ENCODE measurements around the gene RIOK3.
A peak's percentile ranks its signal among the peaks of the same experiment; 100 is the strongest.
"Not testable (repeated sequence)": the region's sequence is repeated elsewhere in the genome, so short reads cannot be mapped to it uniquely, and the experiment has no call there.

RIOK3 gene

DNA sequence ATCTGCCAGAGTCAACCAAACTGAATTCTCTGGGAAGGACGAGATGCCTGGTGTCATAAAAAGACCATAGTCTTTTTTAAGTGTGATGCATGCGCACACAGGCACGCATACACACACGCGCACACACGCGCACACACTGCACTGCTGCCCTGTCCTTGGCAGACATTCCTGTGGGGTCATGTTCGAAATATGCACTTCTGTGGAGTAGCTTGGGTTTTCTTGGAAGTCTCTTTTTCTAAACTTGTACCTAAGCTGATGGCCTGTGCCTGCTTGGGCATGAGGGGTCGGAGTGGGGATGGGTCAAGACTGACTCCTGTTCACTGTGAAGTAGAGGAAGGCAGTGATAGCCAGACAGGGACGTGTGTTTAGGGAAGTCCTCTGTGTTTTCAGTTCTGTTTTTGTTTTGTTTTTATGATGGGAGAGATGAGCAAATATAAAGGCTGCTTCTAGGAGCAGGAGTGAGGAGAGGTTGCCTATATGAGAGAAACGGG, 46.2 kb downstream of the RIOK3 start:
- no peak for DNase-seq

DNA sequence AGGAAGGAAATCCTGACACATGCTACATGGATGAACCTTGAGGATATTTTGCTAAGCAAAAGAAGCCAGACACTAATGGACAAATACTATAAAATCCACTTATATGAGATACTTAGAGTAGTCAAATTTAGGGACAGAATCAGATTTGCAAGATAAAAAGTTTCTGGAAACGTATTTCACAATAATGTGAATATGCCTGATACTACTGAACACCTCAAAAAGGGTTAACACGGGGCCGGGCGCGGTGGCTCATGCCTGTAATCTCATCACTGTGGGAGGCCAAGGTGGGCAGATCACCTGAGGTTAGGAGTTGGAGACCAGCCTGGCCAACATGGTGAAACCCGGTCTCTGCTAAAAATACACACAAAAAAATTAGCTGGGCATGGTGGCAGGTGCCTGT, 48.5 kb downstream of the RIOK3 start:
- DNase-seq, result no peak

DNA sequence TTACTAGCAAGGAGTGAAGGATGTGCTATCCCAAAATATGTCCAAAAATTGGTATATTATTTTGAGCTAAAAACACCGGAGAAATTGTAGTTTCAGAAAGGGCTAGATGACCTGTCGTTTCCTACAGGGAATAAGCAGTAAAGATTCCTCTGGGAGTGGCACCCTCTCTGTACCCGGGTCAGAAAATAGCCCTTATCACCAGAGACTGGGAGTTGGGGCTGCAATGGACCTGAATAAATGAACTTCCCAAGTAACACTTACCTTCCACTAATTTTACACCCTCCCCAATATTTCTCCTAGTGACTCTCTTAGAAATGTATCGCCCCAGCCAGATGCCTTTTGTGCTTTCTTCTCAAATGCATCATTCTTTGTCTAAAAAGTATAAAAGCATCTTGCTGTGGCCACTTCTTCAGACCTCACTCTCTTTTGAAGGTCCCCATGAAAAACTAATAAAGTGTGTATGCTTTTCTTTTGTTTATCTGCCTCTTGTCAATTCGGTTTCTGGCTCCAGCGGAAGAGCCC, 49.5 kb downstream of the RIOK3 start:
- no peak for DNase-seq

DNA sequence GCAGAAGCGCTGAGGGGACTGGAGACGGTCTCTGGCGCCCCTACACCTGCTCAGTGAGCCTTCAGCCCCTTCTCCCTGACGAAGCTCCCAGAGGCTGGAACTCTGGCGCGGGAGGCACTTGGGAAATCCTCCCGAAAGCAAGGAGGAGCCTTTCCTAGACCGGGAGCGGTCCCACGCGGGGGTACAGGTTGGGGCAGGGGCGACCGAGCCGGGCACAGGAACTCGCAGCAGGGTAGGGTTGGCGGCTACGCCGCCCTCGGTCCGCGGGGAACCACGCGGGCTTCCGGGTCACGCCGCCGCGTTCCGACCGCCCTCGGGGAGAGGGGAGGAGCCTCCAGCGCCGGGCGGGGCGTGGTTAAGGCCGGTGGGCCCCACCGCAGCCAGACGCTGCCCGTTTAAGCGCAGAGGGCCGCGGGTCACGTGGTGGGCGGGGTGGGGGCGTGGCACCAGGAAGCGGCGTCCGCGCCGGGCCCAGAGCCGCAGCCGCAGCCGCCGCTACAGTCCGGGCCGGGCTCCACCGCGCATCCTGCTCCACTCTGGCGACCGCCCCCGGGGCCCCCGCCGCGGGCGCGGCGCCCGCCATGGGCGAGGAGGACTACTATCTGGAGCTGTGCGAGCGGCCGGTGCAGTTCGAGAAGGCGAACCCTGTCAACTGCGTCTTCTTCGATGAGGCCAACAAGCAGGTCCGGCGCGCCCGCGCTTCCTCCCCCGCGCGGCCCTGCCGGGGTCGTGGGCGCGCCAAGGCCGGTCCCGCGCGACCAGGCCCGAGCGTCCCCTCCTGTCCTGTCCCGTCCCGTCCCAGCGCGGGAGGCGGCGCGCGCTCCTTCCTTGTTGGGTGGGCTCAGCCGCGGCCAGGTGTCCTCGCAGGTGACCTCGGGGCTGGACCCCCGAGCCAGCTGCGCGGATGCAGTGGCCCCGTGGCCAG, 50.2 kb downstream of the RIOK3 start, which contains the start of gene RMC1:
TSS of gene RMC1 (plus strand) at position 474 of the 925 bp plus-strand sequence. CDS start at position 582, 108 bp downstream.
- DNase-seq, result peak; percentile 97

DNA sequence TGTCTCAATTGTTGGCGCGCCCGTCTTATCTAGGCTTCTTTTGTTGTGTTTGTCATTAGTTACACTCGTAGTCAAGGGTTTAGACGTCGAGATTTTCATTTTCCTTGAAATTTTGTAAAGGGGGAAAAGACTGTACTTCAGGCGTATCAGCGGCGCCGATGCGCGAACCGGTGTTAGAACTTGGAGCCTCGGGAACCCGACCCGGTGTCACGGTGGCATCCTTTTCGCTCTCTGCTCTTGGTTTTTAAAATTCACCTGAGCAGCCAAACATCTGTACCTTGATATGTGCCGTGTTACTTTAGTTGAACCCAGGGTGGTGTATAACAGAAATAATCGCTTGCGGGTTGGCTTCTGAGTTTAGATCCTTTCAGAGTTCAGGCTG, 50.9 kb downstream of the RIOK3 start:
- no peak for DNase-seq

DNA sequence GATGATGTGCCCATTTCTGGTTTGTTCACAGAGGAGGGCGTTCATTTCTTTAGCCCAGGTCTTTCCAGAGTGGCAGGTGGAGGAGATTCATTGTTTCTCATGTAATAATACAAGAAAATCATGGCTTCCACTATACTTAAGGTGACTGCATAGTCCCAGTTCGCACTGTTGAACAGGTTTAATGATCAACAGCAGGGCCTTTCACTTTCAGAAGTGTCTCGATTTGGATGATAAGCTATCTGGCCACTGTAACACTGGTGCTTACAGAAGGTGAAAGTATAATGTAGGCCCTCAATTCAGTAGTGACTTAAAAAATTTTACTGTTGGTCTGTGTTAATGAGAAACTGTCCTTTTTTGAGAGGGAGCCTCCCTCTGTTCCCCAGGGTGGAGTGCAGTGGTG, 51.6 kb downstream of the RIOK3 start:
- no peak for DNase-seq

DNA sequence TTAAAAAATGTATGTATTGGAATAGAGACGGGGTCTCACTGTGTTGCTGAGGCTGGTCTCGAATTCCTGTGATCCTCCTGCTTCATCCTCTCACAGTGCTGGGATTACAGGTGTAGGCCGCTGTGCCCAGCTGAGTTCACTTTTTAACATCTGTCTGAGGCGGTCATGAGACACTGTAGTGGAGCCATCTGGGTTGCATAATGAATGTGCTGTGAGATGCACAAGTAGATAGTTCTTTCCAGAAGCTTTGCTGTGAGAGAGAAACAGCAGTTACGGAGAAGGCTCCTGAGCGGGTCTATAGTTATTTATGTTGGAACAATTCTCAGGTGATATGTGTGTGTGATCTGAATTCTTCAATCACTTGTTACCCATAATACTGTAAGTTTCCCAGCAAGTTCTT, 53.3 kb downstream of the RIOK3 start:
- DNase-seq, result no peak

DNA sequence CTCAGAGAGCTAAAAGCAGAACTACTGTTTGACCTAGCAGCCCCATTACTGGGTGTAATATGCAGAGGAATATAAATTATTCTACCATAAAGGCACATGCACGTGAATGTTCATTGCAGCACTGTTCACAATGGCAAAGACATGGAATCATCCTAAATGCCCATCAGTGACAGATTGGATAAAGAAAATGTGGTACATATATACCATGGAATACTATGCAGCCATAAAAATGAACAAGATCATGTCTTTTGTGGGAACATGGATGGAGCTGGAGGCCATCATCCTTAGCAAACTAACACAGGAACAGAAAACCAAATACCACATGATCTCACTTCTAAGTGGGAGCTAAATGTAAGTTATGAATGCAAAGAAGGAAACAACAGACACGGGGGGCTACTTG, 57.8 kb downstream of the RIOK3 start:
- DNase-seq, result not testable (repeated sequence)

DNA sequence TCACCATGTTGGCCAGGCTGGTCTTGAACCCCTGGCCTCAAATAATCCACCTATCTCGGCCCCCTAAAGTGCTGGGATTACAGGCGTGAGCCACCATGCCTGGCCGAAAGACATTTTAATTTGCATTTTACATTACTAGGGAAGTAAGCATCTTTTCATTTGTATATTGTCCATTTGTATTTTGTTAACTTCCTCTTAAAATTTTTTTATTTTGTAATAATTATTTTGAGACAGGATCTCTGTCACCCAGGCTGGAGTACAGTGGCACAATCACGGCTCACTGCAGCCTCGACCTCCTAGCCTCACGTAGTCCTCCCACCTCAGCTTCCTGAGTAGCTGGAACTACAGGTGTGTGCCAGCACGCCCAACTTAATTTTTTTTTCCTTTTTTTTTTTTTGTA, 59.1 kb downstream of the RIOK3 start:
- DNase-seq, result not testable (repeated sequence)

DNA sequence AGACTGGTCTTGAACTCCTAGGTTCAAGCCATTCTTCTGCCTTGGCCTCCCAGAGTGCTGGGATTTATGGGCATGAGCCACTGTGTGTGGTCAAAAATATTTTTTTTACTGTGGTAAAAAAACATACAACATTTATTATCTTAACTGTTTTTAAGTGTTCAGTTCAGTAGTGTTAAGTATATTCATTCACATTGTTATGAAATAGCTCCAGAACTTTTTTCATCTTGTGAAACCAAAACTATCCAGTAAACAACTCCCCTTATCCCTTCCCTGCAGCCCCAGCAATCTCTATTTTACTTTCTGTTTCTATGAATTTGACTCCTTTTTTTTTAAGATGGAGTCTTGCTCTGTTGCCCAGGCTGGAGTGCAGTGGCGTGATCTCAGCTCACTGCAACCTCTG, 59.6 kb downstream of the RIOK3 start:
- no peak for DNase-seq

DNA sequence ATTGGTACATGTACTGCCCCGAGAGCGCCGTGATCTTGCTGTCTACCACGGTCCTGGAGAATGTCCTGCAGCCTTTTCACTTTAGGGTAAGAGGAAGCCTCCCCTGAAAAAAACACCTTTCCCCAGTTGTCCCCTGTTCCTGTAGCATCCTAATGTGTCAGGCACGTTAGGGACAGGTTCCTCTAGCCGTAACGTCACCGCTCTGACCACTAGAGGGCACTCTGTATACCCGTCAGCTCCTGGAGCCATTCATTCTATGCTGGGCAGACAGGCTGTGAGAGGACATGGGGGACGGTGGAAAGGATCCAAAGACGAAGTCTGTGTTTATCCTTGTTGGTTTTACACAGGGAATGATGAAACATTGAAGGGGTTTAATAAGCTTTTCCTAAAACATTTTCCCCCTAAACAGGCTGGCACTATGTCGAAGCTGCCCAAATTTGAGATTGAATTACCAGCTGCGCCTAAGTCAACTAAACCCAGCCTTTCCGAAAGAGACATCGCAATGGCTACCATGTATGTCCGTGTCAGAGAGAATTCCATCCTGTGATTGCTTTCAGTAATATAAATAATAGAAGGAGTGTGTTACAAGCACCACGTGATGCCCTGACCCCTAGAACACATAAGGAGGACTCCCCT, 62.9 kb downstream of the RIOK3 start:
- DNase-seq, result peak; percentile 75

DNA sequence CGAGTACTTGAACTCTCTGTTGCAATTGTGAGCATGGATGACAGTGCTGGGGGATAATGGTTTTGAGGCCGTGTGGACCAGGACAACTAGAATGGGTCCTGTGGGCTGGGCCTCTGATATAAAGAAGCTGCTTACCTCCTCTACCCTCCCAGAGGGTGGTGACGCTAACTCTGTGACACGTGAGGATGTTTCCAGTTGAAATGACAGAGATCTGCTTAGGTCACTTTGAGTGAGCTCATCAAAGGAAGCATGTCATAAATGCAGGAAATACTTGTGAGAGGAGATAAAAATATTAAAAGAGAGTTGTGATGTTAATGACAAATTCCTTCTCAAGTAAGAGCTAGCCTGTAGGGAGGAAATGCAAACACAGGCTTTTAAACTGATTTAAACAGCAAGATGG, 66.6 kb downstream of the RIOK3 start:
- no peak for DNase-seq

DNA sequence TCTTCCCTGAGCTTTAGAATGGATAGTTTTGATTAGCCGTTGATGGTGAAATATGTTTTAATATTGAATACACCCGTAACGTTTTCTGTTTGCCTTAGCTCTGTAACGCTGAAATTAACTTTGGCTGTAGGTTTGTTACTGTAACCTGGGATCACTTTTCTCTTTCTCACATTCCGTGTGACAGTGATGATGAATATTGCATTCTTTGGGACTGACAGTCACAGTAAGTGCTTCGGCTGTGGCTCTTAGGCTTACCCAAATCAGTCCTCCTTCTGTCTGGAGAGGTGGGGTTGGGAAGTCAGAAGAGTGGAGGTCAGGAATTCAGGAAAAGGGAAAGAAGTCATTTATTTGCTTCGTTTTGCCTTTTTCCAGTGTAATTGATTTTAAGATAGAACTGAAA, 68.2 kb downstream of the RIOK3 start:
- DNase-seq, result no peak

DNA sequence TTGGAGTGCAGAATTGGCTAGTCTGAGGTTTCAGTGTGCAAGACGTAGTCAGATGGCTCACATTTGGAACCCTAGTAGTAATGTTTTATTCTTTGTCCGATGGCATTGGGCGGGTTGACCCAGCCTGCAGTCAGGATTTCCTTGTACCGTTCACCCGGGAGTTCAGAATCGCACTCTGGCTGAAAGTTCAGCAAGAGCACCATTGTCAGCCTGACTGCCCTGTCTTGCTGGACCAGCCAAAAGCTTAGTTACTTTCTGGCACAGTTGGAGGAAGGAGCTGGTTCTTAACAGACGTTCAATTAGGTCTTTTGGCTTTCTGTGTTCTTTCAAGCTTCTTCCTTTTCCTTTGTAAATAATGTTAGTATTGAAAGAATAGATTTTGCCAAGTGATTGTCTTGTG, 68.8 kb downstream of the RIOK3 start:
- no peak for DNase-seq

DNA sequence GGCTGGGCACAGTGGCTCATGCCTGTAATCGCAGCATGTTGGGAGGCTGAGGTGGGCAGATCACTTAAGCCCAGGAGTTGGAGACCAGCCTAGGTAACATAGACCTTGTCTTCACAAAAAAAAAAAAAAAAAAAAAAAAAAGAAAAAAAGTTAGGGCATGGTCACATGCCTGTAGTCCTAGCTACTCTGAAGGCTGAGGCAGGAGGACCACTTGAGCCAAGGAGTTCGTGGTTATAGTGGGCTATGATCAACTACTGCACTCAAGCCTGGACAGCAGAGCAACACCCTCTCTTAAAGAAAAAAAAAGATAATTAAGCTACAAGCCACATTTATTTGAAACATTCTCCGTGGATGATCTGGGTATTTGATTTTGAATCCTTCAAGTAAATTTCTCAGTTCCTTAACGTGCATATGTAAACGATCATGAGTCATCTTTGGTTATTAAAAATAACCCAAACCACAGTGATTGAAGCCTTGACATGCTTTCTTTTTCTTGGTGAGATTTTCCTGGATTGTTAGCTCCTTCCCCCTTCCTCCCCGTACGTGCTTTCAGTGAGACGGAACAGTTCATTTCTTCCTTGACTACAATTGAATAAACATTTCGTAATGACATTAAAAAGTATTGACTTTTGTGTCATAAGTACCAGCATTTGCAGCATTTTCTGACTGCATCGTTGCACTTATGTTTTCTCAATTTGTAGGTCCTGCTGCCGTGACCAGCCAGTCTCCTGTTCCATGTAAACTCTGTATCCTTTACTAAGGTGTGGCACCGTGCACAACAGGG, 70.5 kb downstream of the RIOK3 start:
- no peak for DNase-seq

DNA sequence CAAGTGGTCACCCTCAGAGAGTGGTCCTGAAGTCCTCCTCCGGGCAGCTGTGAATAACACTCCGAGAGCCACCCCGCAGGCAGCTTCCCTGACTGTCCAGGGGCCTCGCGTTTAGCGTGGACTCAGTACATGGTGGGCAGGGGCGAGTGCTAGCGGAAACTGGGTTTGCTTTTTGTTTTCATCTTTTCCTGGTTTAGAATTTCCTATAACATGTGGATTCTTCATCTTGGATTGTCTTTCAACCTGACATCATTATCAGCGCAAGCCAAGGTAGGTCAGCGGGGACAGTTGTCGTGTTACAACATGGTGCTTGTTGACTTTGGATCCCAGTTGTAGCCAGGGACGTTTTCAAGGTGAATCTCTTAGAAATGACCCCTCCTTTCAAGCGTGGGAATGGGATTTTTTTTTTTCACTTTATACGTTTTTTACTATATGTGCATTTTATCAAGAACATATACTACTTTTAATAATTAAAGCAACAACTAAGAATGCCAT, 71.2 kb downstream of the RIOK3 start:
- no peak for DNase-seq

DNA sequence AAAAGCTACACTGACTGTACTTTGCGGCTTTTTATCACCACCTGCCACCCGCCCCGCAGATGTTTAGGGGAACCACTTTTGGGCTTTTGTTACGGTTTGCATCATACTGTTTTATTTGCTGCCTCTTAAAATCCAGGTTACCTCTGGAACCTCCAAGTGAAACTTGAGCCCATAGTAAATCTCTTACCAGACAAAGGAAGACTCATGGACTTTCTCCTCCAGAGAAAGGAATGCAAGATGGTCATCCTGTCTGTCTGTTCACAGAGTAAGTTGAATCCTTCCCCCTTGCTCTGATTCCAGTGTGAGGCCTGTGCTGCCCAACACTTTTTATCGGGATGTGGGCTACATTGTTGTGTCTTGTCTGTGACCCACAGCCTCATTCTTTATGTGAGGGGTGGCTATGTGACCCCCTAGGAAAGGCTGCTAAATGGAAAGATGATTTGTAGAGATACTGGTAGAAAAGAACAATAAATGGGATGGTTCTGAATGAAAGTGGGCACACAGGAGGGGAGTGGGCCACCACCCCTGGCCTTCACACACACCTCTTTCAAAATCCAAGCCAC, 73.5 kb downstream of the RIOK3 start:
- DNase-seq, result no peak

DNA sequence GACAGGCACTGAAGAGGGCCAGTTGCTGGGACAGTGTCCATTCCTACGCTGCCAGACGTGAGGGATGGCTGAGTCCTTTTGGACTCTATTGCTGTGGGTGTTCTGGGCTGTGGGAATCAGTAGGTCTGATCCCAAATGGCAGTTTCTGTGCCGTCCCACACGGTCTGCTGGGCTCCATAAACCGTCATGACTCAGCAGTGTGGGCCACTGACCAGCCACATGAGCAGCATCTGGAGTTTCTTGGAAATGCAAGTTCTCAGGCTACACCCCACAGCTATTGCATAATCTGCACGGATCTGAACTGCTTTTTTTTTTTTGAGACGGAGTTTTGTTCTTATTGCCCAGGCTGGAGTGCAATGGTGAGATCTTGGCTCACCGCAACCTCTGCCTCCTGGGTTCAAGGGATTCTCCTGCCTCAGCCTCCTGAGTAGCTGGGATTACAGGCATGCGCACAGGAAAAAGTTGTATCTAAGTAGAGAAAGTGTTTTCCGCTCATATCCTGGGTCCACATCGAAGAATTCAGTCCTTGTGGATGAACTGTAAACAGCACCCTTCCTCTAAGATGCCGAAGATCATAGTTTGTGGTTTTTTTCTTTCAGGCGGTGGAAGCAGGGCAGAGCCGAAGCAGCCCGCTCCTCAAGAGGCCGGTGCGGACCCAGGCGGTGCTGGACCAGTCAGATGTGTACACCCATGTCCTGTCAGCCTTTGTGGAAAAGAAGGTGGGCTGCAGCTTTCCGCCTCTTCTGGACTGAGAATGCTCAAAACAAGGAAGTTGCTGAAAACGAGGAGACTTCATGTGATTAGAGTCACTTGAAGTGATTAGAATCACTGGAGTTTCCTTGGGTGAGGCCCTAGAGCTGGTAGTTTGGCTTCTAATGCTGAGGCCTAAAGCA, 75.7 kb downstream of the RIOK3 start:
- DNase-seq, result no peak

DNA sequence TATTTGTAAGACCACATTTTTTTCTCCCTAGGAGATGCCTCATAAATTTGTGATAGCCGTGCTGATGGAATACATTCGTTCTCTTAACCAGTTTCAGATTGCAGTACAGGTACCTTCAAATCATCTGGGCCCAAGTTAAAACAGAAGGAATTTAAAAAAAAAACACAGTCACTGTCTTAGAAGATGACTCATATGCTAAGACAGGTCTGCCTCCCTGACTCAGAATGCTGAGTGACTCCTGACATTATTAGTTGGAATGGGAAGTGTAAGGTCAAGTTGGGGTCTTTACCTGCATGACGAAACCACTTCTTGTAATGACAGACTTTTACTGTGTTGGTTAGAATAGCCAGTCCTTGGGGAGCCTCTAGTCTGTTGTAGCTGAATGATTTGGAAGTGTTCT, 76.5 kb downstream of the RIOK3 start:
- no peak for DNase-seq

DNA sequence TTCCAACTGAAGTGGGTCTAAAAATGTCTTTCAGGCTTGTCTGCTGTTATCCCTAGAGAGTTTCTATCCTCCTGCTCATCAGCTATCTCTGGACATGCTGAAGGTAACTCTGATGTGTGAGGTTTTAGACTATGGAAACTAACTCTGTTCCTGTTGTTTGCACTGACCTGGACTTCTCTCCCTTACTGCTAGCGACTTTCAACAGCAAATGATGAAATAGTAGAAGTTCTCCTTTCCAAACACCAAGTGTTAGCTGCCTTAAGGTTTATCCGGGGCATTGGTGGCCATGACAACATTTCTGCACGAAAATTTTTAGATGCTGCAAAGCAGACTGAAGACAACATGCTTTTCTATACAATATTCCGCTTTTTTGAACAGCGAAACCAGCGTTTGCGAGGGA, 77.1 kb downstream of the RIOK3 start:
- no peak for DNase-seq

DNA sequence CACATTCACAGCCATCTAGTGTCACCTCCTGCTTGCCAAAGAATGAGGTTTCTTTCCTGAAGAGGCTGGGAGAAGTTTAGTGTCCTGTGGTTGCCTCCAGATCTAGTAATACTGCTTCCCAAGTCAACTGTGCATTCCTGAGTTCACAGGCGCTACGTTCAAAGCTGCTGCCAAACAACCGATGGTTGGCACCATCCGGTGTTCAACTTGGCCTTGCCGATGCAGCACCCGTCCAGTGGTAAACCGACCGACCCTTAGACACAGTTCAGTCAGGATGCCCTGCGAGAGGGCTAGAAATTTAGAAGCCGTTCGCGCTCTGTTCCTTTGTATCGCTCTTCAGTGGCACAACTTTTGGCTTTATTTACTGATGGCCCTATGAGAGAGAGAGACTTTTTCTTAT, 78.8 kb downstream of the RIOK3 start:
- DNase-seq, result no peak
